Measurements from ENCODE around the gene USP53.
"Not testable (repeated sequence)": the region's sequence is repeated elsewhere in the genome, so short reads cannot be mapped to it uniquely, and the experiment has no call there.

Gene USP53

DNA sequence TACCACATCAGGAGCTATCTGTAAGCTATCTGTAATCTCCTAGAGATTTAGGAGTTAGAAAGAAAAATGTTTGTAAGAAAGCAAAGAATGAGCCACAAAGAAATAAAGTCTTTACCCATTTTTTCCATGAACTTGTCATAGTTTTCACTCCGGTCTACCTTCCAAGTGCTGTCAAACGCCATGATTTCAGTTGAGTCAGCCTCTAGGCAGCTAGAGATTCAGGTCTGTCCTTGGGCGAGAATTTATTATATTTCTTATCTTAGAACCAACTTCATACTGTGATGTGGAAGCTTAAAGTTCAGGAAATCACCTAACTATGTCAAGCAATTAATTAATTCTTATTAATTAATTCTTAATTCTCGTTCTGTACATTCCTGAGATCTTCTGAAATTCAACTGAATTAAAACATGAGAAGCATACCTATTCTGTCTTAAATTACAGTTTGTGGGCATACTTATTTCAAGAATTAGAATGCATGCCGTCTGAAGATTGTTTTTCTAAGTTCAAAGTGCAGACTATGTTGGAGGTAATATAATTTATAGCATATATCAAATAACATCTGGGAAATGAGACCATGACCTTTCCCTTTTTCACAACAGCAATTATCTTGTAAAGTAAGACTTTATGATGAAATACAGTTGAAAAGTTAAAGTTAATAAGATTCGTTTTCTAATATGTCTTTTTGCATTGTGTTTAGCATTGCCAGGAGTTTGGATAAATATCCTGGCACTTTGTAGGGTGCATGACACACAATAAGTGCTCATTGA is 109.6 kb downstream of the USP53 start, which contains the start of gene FABP2:
Gene FABP2 (minus strand): TSS at position 218 of the 767 bp plus-strand sequence. CDS start 36 bp downstream, at position 182.
- DNase-seq (ENCODE audit: low read depth): no peak

DNA sequence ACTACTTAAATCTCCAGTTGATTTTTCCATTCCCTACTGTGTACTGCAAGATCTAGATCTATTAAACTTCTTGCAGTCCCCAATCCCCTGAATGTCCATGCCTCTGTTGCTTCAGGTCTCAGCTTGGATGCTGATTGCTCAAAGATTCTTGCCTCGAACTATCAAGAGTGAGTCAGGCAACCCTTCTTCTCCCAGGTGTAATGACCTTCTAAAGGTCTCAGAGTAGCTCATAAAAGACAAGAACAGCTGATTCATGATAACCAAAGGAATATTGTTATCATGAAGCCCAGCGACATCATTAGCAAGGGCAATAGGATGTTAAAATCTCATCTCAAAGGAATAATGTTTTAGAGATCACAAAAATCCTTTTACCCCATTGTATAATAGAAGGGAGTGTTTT is 116.2 kb downstream of the USP53 start:
- DNase-seq (ENCODE audit: low read depth): no peak

DNA sequence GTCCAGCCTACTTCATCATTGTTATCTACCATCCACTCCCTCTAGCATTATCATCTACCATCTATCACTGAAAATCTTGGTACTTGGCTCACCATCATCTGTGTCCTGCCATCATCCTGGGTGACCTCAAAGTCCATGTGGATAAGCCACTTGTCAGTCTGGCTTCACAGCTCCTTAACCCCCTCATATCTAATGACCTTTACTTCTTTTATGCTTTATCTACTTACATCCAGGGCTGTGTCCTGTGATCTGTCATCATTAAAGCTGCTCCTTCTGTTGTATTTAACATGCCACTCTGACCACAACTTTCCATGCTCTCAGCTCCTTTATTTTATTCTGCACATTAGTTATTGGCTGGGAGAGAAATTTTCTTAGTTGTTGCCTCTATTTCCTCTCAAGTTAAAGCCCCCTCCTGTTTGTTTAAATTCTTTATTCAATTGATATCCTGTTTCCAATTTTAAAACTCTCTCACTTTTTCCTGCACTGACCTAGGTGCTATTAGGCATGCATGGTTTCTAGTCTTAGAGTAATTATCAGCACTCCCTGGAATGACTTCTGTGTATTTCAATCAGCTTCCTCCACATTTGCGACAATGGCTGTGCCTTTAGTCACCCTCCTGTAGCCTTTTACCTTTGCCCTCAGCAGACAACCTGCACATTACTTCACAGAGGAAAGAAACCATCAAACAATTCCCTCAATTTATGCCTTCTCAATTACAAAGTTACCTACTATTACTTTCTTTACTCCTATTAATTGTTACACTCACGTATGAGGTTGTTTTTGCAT is 117.5 kb downstream of the USP53 start:
- no peak for DNase-seq (ENCODE audit: low read depth)

DNA sequence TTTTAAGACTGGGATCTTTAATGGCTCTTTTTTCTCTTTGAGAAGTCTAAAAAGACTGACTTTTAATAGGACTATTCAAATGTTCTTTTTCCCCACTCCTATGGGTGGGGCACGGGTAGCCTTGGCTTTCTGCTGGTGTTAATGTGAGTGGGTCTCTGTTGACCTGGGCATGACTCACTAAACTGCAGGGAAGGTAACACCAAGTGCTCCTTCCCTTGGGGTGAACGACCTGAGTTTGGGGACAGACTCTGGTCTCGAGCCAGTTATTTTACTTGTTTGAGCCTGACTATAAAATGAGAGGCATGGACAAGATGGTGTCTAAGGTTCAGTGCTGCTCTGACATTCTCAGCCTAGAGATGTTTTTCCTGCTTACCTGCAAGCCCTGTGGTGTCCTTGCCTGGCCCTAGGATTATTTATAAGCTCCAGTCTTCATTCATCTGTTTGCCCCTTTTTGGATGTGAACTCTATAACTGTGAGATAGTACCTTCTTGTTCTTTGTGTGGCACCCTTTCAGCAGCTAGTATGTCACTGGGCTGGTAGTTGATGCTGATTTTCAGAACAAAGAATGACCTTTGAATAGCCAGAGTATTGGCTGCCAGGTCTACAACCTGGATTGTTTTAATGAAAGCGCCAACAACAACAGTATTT is 123.9 kb downstream of the USP53 start:
- DNase-seq (ENCODE audit: low read depth): not testable (repeated sequence)

DNA sequence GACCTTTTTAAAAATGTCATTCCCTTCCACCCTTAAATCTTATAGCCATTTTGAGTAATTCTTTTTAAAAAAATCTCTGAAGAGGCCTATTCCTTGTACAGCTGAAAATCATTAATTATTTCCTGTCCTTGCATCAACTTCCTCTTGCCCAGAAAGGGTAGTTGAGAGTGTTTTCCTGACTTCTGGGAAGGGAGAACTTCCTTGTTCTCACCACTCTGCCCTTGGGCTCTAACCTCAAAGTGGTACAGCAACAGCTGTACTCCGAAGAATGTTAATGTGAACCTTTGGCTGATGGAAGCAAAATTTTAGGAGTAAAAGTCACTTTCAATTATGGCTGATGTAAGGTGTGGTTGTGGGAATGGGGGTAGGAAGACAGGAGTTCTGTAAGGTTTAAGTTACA is 124.5 kb downstream of the USP53 start:
- DNase-seq (ENCODE audit: low read depth): no peak

DNA sequence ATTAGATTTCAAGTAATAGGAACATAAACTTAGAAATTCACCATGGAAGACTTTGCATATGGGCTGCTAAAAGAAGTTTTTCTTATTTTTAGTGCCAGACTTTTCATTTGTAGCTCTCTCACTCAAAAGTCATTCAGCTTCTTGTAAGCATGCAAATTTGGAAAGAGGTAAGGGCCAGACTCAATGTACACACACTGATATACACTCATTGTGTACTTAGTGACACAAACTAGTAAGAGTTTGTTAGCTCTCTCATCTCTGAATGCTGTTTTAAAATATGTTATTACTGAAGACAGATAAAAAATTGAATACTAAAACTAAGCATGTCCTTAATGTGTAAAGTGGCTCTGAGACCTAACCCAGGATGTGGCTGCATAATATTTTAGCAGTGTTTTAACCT is 127.4 kb downstream of the USP53 start:
- DNase-seq (ENCODE audit: low read depth): not testable (repeated sequence)

DNA sequence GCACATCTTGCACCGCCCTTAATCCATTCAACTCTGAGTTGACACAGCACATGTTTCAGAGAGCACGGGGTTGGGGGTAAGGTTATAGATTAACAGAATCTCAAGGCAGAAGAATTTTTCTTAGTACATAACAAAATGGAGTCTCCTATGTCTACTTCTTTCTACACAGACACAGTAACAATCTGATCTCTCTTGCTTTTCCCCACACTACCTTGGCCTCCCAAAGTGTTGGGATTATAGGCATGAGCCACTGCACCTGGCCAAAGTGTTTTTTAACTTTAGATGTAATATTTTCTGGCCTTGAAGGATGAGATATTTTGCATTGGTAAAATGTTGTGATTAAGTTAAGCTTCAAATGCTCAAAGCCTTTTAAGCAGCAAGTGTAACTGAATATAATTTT is 130.8 kb downstream of the USP53 start:
- not testable (repeated sequence) for DNase-seq (ENCODE audit: low read depth)
